HG03378 (cell line): ENCODE results near the gene ZNF845.
A peak's percentile ranks its signal among the peaks of the same experiment; 100 is the strongest.
"Not testable (repeated sequence)": the region's sequence is repeated elsewhere in the genome, so short reads cannot be mapped to it uniquely, and the experiment has no call there.

ENCODE experiments used
- ATAC-seq: cut with Tn5 transposase; IDR thresholded peaks from one replicate; pipeline ENCODE4 v1.9.1; 2021; ENCODE audit warnings: mild to moderate bottlenecking, moderate library complexity; ENCODE audit not compliant: unreplicated experiment

The ZNF845 gene

DNA sequence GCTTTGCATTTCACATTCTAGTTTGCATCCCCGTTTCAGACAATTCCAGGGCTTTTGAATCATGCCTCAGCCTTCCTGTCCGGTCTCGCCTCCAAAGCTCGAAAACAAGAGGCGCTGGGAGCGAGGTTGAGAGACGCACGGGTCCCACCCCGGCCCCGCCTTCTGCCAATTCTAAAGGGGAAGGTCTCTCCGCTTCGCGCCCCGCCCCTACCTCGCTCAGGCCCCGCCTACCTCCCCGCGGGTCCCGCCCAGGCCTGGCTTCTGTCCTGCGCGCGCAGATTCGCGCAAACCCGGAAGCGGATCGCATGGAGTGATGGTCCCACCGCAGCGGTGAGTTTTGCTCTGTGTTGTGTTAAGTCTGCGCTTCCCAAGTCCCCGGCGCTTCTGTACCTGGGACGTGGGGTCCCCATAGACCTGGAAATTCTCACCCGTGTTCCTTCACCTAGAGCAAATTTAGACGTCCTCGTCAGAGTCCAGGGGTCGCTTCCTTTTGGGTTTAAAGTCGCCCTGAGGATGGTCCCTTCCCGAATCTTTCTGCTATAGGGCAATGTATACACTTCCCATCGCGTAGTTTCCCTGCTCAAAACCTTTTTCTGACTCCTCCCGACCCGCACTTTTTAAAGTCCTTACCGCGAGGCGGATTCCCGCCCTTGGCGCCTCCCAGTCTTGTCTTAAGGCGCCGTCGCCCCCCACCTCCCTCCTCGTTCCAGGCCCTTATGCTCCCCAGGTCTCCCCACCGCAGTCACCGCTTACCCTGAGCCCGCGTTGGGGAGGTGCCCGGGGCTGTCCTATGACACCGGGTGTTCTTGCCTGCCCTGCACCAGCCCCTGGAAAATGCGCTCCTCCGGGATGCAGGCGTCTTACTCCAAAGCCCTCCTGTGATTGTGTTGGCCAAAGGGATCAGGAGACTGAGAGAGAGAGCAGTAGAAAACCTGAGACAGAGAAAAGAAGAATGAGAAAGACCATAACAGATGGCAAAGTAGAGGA is at the start of gene ZNF845:
Gene ZNF845, plus strand, starts transcription at position 287 of the 987 bp plus-strand sequence. CDS start 7,559 bp downstream, outside the sequence.
- ATAC-seq = peak; percentile 84

DNA sequence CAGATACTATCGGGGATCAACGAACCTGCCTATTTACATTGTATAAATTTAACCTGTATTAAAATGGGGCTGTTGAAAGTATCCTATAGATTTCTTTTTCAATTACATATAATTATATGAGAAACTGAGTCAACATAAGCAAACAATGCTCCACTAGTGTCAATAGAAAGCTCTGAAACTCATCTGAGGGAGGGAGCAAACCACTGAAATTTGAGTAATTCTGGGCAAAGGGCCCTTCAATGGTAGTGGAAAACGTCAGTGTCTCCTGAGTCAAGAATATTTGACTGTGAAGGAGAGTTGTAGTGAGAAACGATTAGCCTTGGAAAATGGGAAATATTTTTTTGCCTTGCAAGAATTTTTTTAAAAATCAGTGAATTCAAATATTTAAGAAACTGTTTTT is 48.5 kb upstream of the ZNF845 start:
- ATAC-seq = no peak

- ATAC-seq = no peak
Observed at GRCh38 chr19:53290758-53291549, 42.6 kb upstream of the ZNF845 start.

DNA sequence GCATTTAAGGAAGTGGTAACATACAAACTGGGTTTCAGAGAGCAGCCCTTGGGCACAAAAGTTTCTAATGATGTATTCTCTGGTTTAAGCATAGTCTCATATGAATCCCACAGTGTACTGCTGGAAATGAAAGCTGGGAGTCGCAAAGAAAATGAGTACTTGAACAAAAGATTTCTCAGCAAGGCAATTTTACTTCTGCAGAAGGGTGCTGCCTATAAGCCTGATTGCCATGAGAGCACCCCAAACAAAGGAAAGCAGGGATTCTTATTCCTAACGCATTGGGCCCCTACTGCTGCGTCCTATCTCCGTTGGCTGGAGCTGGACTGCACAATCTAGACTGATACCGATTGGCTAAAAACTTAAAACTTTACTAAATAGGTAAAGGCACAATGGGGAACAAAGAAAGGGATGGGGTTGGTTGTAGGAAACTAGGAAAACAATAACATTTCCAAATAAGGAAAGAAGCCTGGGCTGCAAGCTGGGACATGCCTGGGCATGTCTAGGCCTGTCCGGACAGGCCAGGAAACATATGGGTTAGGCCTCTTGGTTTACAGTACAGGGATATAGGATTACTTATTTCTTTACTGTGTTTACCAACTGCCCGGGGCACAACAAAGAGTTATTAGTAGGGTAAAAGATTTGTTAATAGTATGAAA is 38.6 kb upstream of the ZNF845 start:
- no peak for ATAC-seq

GRCh38 chr19:53301341-53301740 is 32.2 kb upstream of the ZNF845 start:
- ATAC-seq = not testable (repeated sequence)

DNA sequence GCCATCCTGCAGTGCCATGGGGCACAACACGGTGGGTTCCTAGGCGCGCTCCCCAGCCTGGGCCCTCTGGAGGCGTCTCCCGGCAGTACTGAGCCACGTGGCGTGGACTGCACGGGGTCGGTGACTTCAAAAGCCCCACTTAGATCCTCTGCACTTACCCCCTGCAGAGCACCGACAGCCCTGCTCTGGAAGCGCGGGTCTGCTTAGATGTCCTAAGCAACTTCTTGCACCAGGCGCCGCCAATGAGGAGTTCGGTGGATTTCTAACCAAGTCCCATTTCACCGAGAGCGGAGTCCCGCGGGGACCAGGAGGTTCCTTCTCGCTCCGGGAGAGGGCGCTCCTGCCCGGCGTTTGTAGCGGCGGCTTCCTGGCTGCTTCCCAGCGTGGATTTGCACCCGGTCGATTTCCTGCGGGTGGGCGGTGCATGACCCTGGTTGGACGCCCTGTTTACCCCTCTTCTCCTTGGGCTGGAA is 25.2 kb upstream of the ZNF845 start:
- no peak for ATAC-seq

DNA sequence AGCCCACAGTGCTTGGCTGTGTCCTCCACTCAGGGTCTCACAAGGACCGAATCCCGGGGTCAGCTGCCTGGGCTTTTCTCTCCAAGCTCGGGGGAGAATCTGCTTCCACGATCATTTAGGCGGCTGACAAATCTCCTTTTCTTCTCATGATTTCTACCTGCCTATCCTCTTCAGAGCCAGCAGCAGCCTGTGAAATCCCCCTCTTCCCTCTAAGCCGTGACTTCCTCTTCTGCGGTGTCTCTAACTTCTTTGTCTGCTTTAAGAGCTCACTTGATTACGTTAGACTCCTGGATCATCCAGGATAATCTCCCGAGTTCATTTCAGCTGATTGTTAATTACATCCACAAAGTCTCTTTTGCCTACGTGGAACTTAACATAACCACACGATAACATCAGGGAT is 22.5 kb upstream of the ZNF845 start:
- no peak for ATAC-seq

DNA sequence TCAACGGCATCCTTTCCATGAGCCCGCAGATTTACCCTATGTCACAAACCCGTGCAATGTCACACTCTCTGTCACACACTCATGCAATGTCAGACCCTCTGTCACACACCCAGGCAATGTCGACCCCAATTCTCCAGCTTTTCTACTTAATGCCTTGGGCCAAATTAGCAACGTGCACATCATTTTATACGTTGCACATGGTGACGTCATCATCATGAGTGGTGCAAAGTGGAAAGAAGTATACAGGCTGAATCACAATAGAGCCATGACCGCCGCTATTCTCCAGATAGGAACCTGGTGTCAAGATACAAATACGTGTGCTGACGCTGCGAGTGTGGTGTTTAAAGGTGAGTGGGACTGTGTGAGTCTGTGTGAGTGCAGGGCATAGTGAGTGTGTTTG is 21.7 kb upstream of the ZNF845 start:
- ATAC-seq = no peak

- no peak for ATAC-seq
Observed at GRCh38 chr19:53328967-53329366, 4.6 kb upstream of the ZNF845 start.

DNA sequence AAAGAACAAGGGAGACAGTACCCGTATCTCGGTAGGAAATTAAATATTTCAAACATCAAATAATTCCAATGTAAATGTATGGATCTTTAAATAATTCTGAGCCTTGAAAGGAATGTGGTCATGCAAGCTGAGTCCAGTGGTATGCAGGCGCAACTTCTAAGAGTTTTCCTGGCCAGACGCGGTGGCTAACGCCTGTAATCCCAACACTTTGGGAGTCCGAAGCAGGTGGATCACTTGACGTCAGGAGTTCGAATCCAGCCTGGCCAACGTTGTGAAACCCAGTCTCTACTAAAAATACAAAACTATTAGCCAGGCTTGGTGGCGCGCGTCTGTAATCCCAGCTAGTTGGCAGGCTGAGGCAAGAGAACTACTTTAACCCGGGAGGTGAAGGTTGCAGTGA is 1.1 kb upstream of the ZNF845 start:
- no peak for ATAC-seq

GRCh38 chr19:53333066-53333462 is 485 bp upstream of the ZNF845 start:
- no peak for ATAC-seq

DNA sequence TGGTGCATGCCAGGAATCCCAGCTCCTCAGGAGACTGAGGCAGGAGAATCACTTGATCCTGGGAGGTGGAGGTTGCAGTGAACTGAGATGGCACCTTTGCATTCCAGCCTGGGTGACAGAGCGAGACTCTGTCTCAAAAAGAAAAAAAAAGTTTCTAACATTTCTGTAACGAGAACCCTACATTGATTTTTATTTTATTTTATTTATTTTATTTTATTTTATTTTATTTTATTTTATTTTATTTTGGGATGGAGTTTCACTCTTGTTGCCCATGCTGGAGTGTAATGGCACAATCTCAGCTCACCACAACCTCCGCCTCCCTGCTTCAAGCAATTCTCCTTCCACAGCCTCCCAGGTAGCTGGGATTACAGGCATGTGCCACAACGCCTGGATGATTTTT is 10.9 kb downstream of the ZNF845 start:
- ATAC-seq = not testable (repeated sequence)

DNA sequence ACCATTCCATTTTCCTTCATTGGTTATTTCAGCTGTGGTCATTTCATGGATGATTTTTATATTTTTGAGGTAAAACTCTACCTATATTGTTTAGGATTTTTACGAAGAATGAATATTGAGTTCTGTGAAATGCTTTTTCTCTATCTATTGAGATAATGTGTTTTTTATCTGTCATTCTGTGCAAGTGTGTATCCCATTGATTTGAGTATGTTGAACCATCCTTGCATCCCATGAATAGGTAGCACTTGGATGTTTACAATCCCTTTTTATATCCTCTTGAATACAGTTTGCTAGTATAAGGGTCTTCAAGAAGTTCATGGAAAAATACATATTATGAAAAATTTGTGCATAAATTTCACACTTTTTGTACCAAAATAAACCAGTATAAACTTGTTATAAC is 22.2 kb downstream of the ZNF845 start:
- ATAC-seq = no peak

DNA sequence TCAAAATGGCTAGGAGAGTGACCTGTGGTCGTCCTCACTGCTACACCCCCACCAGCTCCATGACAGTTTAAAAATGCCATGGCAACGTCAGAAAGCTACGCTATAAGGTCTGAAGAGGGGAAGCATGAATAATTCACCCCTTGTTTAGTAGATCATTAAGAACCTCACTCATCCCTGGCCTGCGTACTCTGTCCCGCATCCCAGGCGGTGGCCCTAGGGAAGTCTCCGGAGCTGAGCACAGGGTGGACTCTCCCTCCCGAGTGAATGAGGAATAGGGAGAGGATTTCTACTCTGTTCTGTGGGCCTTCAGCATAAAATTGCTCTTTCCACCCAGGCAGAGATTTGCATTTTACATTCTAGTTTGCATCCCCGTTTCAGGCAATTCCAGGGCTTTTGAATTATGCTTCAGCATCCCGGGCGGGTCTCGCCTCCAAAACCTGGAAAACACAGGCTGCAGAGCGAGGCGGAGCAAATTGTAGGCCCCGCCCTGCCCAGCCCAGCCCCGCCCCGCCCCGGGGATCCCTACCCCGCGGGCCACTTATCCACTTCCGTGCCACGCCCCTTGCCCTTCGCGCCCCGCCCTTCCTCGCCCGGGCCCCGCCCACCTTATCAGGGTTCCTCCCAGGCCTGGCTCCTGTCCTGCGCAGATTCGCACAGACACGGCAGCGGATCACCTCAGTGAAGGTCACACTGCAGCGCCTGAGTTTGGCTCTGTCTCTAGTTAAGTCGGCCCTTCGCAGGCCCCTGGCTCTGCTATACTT is 24.5 kb downstream of the ZNF845 start:
- no peak for ATAC-seq

DNA sequence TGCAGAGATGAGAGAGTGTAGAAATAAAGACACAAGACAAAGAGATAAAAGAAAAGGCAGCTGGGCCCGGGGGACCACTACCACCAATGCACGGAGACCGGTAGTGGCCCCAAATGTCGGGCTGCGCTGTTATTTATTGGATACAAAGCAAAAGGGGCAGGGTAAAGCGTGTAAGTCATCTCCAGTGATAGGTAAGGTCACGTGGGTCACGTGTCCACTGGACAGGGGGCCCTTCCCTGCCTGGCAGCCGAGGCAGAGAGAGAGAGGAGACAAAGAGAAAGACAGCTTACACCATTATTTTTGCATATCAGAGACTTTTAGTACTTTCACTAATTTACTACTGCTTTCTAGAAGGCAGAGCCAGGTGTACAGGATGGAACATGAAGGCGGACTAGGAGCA is 26.5 kb downstream of the ZNF845 start:
- not testable (repeated sequence) for ATAC-seq

DNA sequence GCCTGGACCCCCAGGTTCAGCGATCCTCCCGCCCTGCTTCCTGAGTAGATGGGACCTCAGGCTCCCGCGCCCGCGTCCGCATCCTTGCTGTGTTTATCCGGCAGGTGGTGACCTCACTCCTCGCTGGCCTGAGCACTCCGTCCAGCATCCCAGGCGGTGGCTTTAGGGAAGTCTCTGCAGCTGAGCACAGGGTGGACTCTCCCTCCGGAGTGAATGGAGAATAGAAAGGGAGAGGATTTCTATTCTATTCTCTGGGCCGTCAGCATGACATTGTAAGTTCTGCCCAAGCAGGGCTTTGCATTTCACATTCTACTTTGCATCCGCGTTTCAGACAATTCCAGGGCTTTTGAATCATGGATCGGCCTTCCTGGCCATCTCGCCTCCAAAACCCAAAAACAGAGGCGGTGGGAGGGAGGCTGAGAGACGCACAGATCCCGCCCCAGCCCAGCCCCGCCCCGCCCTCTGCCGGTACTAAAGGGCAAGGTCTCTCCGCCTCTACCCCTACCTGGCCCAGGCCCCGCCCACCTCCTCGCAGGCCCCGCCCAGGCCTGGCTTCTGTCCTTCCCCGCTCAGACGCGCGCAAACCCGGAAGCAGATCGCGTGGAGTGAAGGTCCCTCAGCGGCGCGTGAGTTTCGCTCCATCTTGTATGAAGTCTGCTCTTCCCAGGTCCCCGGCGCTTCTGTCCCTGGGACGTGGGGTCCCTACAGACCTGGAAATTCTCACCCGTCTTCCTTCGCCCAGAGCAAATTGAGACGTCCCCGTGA is 31.8 kb downstream of the ZNF845 start, which contains the start of gene ZNF525:
Gene ZNF525, plus strand, starts transcription at position 572 of the 765 bp plus-strand sequence. CDS start 6,577 bp downstream, outside the sequence.
- ATAC-seq = peak; percentile 72

DNA sequence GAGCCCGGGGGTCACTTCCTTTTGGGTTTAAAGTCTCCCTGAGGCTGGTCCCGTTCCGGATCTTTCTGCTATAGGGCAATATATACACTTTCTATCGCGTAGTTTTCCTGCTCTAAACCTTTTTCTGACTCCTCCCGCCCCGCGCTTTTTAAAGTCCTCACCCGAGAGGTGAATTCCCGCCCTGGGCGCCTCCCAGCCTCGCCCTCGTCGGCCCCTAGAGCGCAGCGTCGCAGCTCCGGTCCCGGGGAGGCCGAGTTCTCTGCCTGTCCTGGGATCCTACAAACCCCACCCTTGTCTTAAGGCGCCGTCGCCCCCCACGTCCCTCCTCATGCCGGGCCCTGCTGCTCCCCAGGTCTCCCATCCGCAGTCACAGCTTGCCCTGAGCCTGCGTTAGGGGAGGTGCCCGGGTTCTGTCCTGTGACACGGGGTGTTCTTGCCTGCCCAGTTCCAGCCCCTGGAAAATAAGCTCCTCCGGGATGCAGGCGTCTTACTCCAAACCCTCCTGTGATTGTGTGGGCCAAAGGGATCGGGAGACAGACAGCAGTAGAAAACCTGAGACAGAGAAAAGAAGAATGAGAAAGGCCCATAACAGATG is 32.4 kb downstream of the ZNF845 start:
- peak; percentile 31 for ATAC-seq

GRCh38 chr19:53372196-53372595 is 38.6 kb downstream of the ZNF845 start:
- no peak for ATAC-seq

- ATAC-seq = no peak
Observed at GRCh38 chr19:53374288-53374687, 40.7 kb downstream of the ZNF845 start.
